H1 (cell line): Measurements from ENCODE around the gene NUBPL. TPM values are rescaled to one million over a fixed set of nuclear protein-coding genes. Genes with fewer than 3 reads are reported as not detected.

Experiments used
- CTCF ChIA-PET: fragments of 300-600 bp; sonication (Branson Sonifier 250); formaldehyde crosslinking; loops from one replicate; lab custom pipeline; 2021; ENCODE audit not compliant: partially characterized antibody; lab: Charles Lee
- POLR2A ChIA-PET: fragments of 300-600 bp; sonication (Branson Sonifier 250); formaldehyde crosslinking; loops from one replicate; lab custom pipeline; 2021; ENCODE audit warnings: inconsistent platforms; ENCODE audit not compliant: partially characterized antibody; lab: Charles Lee
- DNase-seq, 2 experiments: peaks; one replicate each; pipeline versions ENCODE4 v3.0.0 to v3.0.0-alpha.2; 2010 to 2022; ENCODE audit warnings: low spot score in 2 of 2, low read depth in 1 of 2, mixed read lengths in 1 of 2
- FAIRE-seq: peaks from 2 replicates; lab custom pipeline; 2011; peaks lifted over from hg19 to GRCh38; lab: Jason Lieb, UNC
- H2AFZ ChIP-seq: 2 replicates; pipeline ENCODE4 v1.8.1; 2012; ENCODE audit warnings: low read length, inconsistent platforms
- H2AK5ac ChIP-seq: 2 replicates; pipeline ENCODE4 v1.6.1; 2013; ENCODE audit warnings: low read depth, low read length
- H2BK120ac ChIP-seq: replicated peaks from 2 replicates; pipeline ENCODE3; 2013; ENCODE audit warnings: low read depth, low read length, inconsistent platforms
- H2BK12ac ChIP-seq: 2 replicates; pipeline ENCODE4 v1.6.1; 2013; ENCODE audit warnings: low read depth, low read length
- H2BK15ac ChIP-seq: 2 replicates; pipeline ENCODE4 v1.6.1; 2013; ENCODE audit warnings: low read length
- H2BK20ac ChIP-seq: 2 replicates; pipeline ENCODE4 v1.6.1; 2013; ENCODE audit warnings: low read length
- H2BK5ac ChIP-seq: 2 replicates; pipeline ENCODE4 v1.6.1; 2013; ENCODE audit warnings: low read depth, low read length
- H3K14ac ChIP-seq: 2 replicates; pipeline ENCODE4 v1.6.1; 2013; ENCODE audit warnings: inconsistent platforms; ENCODE audit not compliant: insufficient read length
- H3K18ac ChIP-seq: 2 replicates; pipeline ENCODE4 v1.6.1; 2013; ENCODE audit warnings: low read length; ENCODE audit errors: extremely low read depth
- H3K23ac ChIP-seq: 2 replicates; pipeline ENCODE4 v1.6.1; 2013; ENCODE audit warnings: inconsistent platforms; ENCODE audit not compliant: insufficient read length
- H3K23me2 ChIP-seq: 2 replicates; pipeline ENCODE4 v1.6.1; 2013; ENCODE audit warnings: low read depth, low read length
- H3K27ac ChIP-seq: 2 replicates; pipeline ENCODE4 v1.6.1; 2011; ENCODE audit warnings: low read depth, low read length, inconsistent platforms
- H3K27me3 ChIP-seq, 4 experiments: replicated peaks in 1 of 4; 1 replicate in 1 of 4; 2 replicates in 3 of 4; pipeline versions ENCODE4 v1.6.1 to v1.8.1; 2011 to 2013; ENCODE audit warnings: low read length in 3 of 4, mild to moderate bottlenecking in 3 of 4, inconsistent platforms in 2 of 4, mixed read lengths in 2 of 4, moderate library complexity in 1 of 4; ENCODE audit not compliant: control insufficient read depth in 3 of 4, insufficient read depth in 3 of 4; ENCODE audit errors: extremely low read depth in 1 of 4
- H3K36me3 ChIP-seq, 4 experiments: 2 replicates each; pipeline versions ENCODE4 v1.6.1 to v1.8.1; 2011 to 2013; ENCODE audit warnings: mild to moderate bottlenecking in 4 of 4, low read length in 3 of 4, moderate library complexity in 2 of 4, control low read depth in 1 of 4, inconsistent platforms in 1 of 4; ENCODE audit not compliant: insufficient read depth in 4 of 4, control insufficient read depth in 2 of 4
- H3K4ac ChIP-seq: replicated peaks from 2 replicates; pipeline ENCODE3; 2013; ENCODE audit warnings: low read length, low read depth, mixed read lengths, inconsistent platforms; ENCODE audit not compliant: insufficient read length
- H3K4me1 ChIP-seq, 4 experiments: replicated peaks in 1 of 4; 1 replicate in 1 of 4; 2 replicates in 3 of 4; pipeline versions ENCODE4 v1.6.1 to v1.8.1; 2011 to 2013; ENCODE audit warnings: low read length in 3 of 4, inconsistent platforms in 2 of 4, mixed read lengths in 1 of 4; ENCODE audit not compliant: insufficient read depth in 4 of 4, control insufficient read depth in 3 of 4
- H3K4me2 ChIP-seq, 2 experiments: 2 replicates each; pipeline versions ENCODE4 v1.6.1 to v1.8.1; 2011 to 2013; ENCODE audit warnings: low read depth in 2 of 2, low read length in 2 of 2, control low read depth in 1 of 2, inconsistent platforms in 1 of 2, mild to moderate bottlenecking in 1 of 2; ENCODE audit not compliant: insufficient read depth in 1 of 2
- H3K4me3 ChIP-seq, 4 experiments: fragments of 200-600, 300-600 bp in 1 of 4; sonication (generic), shearing (Covaris generic), sonication (Bioruptor Twin) in 1 of 4; 2 replicates each; pipeline versions ENCODE4 v1.5.1 to v1.8.1; 2011 to 2016; ENCODE audit warnings: low read length in 4 of 4, low read depth in 3 of 4, control low read depth in 2 of 4, inconsistent platforms in 2 of 4, mild to moderate bottlenecking in 2 of 4, mixed read lengths in 1 of 4, moderate library complexity in 1 of 4; ENCODE audit not compliant: insufficient read depth in 2 of 4; ENCODE audit errors: extremely low read depth in 1 of 4
- H3K56ac ChIP-seq: replicated peaks from 2 replicates; pipeline ENCODE3; 2013; ENCODE audit warnings: low read depth, mild to moderate bottlenecking, mixed read lengths, low read length, inconsistent platforms; ENCODE audit not compliant: insufficient read length
- H3K79me1 ChIP-seq: 2 replicates; pipeline ENCODE4 v1.6.1; 2013; ENCODE audit warnings: low read depth, low read length, control low read depth
- H3K79me2 ChIP-seq, 2 experiments: 2 replicates each; pipeline versions ENCODE4 v1.6.1 to v1.8.1; 2012 to 2013; ENCODE audit warnings: low read length in 2 of 2, mild to moderate bottlenecking in 2 of 2, inconsistent platforms in 1 of 2; ENCODE audit not compliant: insufficient read depth in 2 of 2, control insufficient read depth in 1 of 2
- H3K9ac ChIP-seq, 4 experiments: replicated peaks in 1 of 4; 1 replicate in 1 of 4; 2 replicates in 3 of 4; pipeline versions ENCODE4 v1.6.1 to v1.8.1; 2011 to 2013; ENCODE audit warnings: low read depth in 3 of 4, low read length in 3 of 4, control low read depth in 2 of 4, mild to moderate bottlenecking in 2 of 4, moderate library complexity in 2 of 4, inconsistent platforms in 1 of 4; ENCODE audit errors: extremely low read depth in 1 of 4
- H3K9me3 ChIP-seq, 2 experiments: 2 replicates each; pipeline versions ENCODE4 v1.6.1 to v1.8.1; 2012 to 2013; ENCODE audit warnings: mild to moderate bottlenecking in 2 of 2, moderate library complexity in 2 of 2, control low read depth in 1 of 2, inconsistent platforms in 1 of 2, low read depth in 1 of 2, low read length in 1 of 2, mixed read lengths in 1 of 2; ENCODE audit not compliant: insufficient read depth in 2 of 2
- H4K20me1 ChIP-seq, 2 experiments: replicated peaks in 1 of 2; 2 replicates each; pipeline versions ENCODE3 to v1.8.1; 2011 to 2013; ENCODE audit warnings: inconsistent platforms in 2 of 2, low read length in 2 of 2, mild to moderate bottlenecking in 1 of 2; ENCODE audit not compliant: insufficient read depth in 2 of 2, control insufficient read depth in 1 of 2
- H4K5ac ChIP-seq: 2 replicates; pipeline ENCODE4 v1.6.1; 2013; ENCODE audit warnings: low read length, low read depth, mixed read lengths, inconsistent platforms; ENCODE audit not compliant: insufficient read length
- H4K8ac ChIP-seq: 2 replicates; pipeline ENCODE4 v1.8.0; 2013; ENCODE audit warnings: mild to moderate bottlenecking, moderate library complexity, low read length, inconsistent platforms; ENCODE audit not compliant: insufficient read depth; ENCODE audit errors: extremely low read depth
- H4K91ac ChIP-seq: replicated peaks from 2 replicates; pipeline ENCODE3; 2013; ENCODE audit warnings: low read length, mixed read lengths, inconsistent platforms; ENCODE audit not compliant: insufficient read length
- BRCA1 ChIP-seq: IDR thresholded peaks from 2 replicates; pipeline ENCODE4 v1.6.1; 2012; ENCODE audit warnings: low read depth, low read length, improper control_type of control experiment
- WGBS, 2 experiments: shearing (Covaris generic) in 1 of 2; methylation state at CpG; one replicate each; pipeline versions ENCODE4 v1.1.6 to v1.1.7; 2013 to 2015; ENCODE audit warnings: low lambda C conversion rate in 2 of 2, mixed read lengths in 2 of 2, inconsistent platforms in 1 of 2, low coverage in 1 of 2, missing lambda C conversion rate in 1 of 2; ENCODE audit not compliant: insufficient replicate concordance in 2 of 2, insufficient coverage in 1 of 2, insufficient read length in 1 of 2; ENCODE audit errors: extremely low coverage in 1 of 2, missing lambda C conversion rate in 1 of 2; 5-methylcytosine and 5-hydroxymethylcytosine counted together
- polyA plus RNA-seq, 7 experiments: library from polyadenylated mRNA; depleted of rRNA in 3 of 7; stranded (reverse) in 5 of 7; unstranded in 2 of 7; fragments of >200 nt in 5 of 7; fragments of 200-250 nt in 2 of 7; gene quantifications; 1 replicate in 5 of 7; 2 replicates in 1 of 7; 4 replicates in 1 of 7; pipeline versions ENCODE4 v1.2.1 to v1.2.3, GENCODE V29; 2011 to 2013; ENCODE audit warnings: missing spikeins in 2 of 7, mixed read lengths in 2 of 7
- total RNA-seq: library from RNA; stranded (reverse); fragmentation: NEBNext Ultra II Directional; extraction: Animal tissue kit (Norgen Biotek cat#: 25700); gene quantifications from 2 replicates; pipeline ENCODE4 v1.2.1, GENCODE V29; 2021

The NUBPL gene
- total and polyA plus RNA-seq, 2 of the 8 experiments (the other 6 are each of a cell fraction or from before 2014, with no cell fraction given) = 1.6 to 6.8 TPM

DNA sequence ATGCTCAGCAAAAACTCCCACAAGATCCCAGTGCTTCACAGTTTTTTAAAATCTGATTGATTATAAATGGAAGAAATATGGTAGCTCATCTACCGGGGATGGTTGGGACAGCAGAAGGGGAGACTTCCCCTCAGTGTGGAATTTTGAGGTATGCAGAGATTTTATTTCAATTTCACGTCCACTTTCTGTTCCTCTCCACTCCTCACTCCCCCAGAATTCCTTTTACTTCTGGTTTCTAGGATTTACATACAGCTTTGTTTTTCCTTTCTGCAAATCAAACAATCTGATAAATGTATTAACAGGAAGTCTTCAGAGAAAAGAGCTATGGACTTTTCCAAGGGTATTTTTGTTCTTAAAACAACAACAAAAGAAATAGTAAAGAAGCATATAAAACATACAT is 334.4 kb downstream of the NUBPL start:
- H2BK15ac ChIP-seq = no peak overlapping the region
- ChIA-PET POLR2A (no interaction called here), CTCF (interaction anchor here (1.4 kb wide), 1 partner anchor 18 kb away, joined by 3 read pairs; no protein-coding TSS in a partner anchor)
- H3K9me3 ChIP-seq = no peaks in the 10 kb centered on the region
- no peak overlapping the region for H3K4me3 ChIP-seq
- H3K79me2 ChIP-seq = no peaks in the 10 kb centered on the region
- 92% methylated on average over 2 of the region's 2 CpGs; no CpG with 5 or more reads in 1 of the 2 experiments for whole genome bisulfite sequencing, 2 experiments
- H3K23ac ChIP-seq = no peak overlapping the region
- no peak overlapping the region for H3K18ac ChIP-seq
- no peak overlapping the region for H3K9ac ChIP-seq
- no peak overlapping the region for H3K14ac ChIP-seq
- H2BK12ac ChIP-seq = no peak overlapping the region
- no peak overlapping the region for H3K56ac ChIP-seq
- H2AFZ ChIP-seq = no peak overlapping the region
- FAIRE-seq (no peak), DNase-seq (no peak)
- no peak overlapping the region for H4K8ac ChIP-seq
- no peak overlapping the region for H3K27ac ChIP-seq
- no peak overlapping the region for H3K4ac ChIP-seq
- no peaks in the 10 kb centered on the region for H4K20me1 ChIP-seq
- no peaks in the 10 kb centered on the region for H3K27me3 ChIP-seq
- H2BK120ac ChIP-seq = no peak overlapping the region
- no peak overlapping the region for H3K4me2 ChIP-seq
- peaks cover 2 to 6% (median 4%) of the 10 kb centered on the region in 4 experiments; a peak in 5 of 7 replicates for H3K4me1 ChIP-seq
- no peak overlapping the region for H4K5ac ChIP-seq
- H2BK20ac ChIP-seq = no peak overlapping the region
- no peaks in the 10 kb centered on the region for H3K36me3 ChIP-seq
- no peak overlapping the region for H2AK5ac ChIP-seq
- H2BK5ac ChIP-seq = no peak overlapping the region
- no peak overlapping the region for H4K91ac ChIP-seq
- H3K23me2 ChIP-seq = no peaks in the 10 kb centered on the region
- H3K79me1 ChIP-seq = no peaks in the 10 kb centered on the region
- no peak for TF ChIP-seq BRCA1
